HUES64 (cell line): ENCODE results near the gene DSCAML1.

Source experiments
- H3K27ac ChIP-seq: 2 replicates; pipeline ENCODE4 v1.7.0; 2013; ENCODE audit warnings: low read depth, low read length, inconsistent platforms
- H3K27me3 ChIP-seq: 2 replicates; pipeline ENCODE4 v1.6.1; 2013; ENCODE audit warnings: mild to moderate bottlenecking, low read length; ENCODE audit not compliant: insufficient read depth
- H3K36me3 ChIP-seq: 2 replicates; pipeline ENCODE4 v1.6.1; 2013; ENCODE audit warnings: mild to moderate bottlenecking, low read length; ENCODE audit not compliant: insufficient read depth
- H3K4me1 ChIP-seq: 2 replicates; pipeline ENCODE4 v1.6.1; 2013; ENCODE audit warnings: mild to moderate bottlenecking, low read length, moderate library complexity; ENCODE audit not compliant: insufficient read depth
- H3K4me3 ChIP-seq: 2 replicates; pipeline ENCODE4 v1.5.1; 2013; ENCODE audit warnings: mild to moderate bottlenecking, low read length, moderate library complexity
- H3K9ac ChIP-seq: 2 replicates; pipeline ENCODE4 v1.6.1; 2013; ENCODE audit warnings: mild to moderate bottlenecking, low read depth, low read length
- H3K9me3 ChIP-seq: 2 replicates; pipeline ENCODE4 v1.6.1; 2013; ENCODE audit warnings: low read depth, low read length; ENCODE audit not compliant: insufficient read depth
- WGBS: fragments of 150-250, 120-280 bp; methylation state at CpG from one replicate; pipeline ENCODE4 v1.1.7; 2013; ENCODE audit warnings: missing lambda C conversion rate; 5-methylcytosine and 5-hydroxymethylcytosine counted together

DSCAML1 gene

DNA sequence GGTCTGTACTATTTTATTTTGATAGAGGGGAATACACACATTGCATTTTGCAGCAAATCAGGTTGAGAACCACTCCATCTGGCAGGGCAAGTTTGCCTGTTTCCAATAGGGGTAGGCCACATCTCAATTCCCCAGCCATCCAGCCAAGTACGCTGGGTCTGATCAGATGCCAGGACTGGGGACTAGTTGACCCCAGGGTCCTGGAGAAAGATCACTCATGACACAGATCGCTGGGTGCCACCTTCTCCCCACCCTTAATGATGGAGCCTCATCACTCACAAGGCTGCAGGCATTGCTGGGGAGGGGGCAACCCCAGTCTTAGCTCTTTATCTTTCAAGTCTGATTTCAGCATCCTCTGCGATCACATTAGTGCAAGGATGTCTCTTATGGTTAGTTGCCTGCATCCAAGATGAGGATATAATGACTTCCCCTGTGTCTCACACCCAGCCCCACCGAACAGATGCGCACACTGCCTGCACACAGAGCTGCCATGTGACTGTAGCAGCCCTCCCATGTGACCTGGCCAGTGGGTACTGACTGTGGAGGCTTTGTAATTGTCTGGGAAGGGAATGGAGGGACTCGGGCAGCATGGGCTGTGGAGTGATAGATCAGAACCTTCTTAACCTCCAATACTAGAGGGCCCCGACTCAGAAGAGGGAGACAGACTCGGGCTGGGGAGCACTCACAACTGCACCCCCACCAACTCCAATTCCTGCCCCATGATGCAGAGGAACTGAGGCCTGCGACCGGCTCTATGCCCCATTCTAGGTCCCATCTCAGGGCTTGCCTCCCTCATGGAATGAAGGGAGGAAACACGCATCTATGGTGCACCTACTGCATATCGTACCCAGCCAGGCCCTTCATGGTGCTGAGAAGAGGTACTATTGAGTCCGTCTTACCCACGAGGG is 155.8 kb downstream of the DSCAML1 start:
- Histone ChIP-seq H3K36me3 (no peaks in the 10 kb centered on the region), H3K27ac (no peak overlapping the region), H3K4me1 (no peaks in the 10 kb centered on the region), H3K27me3 (no peaks in the 10 kb centered on the region), H3K9me3 (no peaks in the 10 kb centered on the region), H3K4me3 (no peak overlapping the region), H3K9ac (no peak overlapping the region)
- 87% methylated on average over 13 of the region's 14 CpGs for WGBS

DNA sequence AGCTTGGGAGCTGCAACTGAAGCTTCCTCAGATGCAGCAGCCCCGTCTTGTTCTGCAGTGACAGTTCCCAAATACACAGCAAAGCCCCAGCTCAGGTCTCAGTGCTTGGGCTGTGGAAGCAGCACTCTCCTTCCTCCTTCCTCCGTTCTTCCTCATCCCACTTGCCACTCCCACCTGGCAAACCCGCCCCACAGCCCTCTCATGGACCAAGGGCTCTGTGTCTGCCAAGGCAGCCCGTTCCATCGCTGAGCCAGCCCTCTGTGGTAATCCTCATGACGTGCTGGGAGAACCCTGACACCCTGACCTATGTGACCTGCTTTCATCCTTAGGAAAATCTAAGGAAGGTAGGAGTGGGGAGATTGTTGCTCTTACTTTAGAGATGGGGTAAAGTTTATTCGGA is 157.0 kb downstream of the DSCAML1 start:
- WGBS: 82% methylated on average over 7 of the region's 7 CpGs
- H3K4me1 ChIP-seq: no peaks in the 10 kb centered on the region; the same call in 1 of the 2 replicates
- H3K36me3 ChIP-seq: no peaks in the 10 kb centered on the region
- H3K4me3 ChIP-seq: no peak overlapping the region
- no peak overlapping the region for H3K9ac ChIP-seq
- no peaks in the 10 kb centered on the region for H3K27me3 ChIP-seq
- no peak overlapping the region for H3K27ac ChIP-seq
- H3K9me3 ChIP-seq: no peaks in the 10 kb centered on the region

DNA sequence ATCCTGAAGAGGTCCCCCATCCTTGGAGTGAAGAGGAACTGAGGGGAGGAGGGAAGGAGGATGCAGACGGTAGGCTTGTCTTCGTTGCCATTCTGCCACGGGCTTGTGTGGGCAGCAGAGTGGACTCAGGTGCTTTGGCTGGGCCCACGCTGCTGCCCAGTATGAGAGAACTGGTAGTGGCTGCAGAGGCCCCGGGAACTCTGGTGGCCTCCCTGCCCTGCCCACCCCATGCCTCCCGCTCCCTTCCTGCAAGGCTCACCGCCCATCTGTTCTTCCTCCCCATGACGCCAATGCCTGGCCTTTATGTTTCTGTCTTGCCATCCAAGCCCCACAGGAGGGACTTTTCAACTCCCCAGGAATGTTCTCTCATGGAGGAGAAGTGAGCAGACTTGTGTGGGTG is 157.4 kb downstream of the DSCAML1 start:
- WGBS: 95% methylated on average over 8 of the region's 8 CpGs
- no peak overlapping the region for H3K4me3 ChIP-seq
- no peaks in the 10 kb centered on the region; the same call in 1 of the 2 replicates for H3K4me1 ChIP-seq
- H3K9ac ChIP-seq: no peak overlapping the region
- H3K27me3 ChIP-seq: no peaks in the 10 kb centered on the region
- no peaks in the 10 kb centered on the region for H3K9me3 ChIP-seq
- H3K36me3 ChIP-seq: no peaks in the 10 kb centered on the region
- H3K27ac ChIP-seq: no peak overlapping the region

DNA sequence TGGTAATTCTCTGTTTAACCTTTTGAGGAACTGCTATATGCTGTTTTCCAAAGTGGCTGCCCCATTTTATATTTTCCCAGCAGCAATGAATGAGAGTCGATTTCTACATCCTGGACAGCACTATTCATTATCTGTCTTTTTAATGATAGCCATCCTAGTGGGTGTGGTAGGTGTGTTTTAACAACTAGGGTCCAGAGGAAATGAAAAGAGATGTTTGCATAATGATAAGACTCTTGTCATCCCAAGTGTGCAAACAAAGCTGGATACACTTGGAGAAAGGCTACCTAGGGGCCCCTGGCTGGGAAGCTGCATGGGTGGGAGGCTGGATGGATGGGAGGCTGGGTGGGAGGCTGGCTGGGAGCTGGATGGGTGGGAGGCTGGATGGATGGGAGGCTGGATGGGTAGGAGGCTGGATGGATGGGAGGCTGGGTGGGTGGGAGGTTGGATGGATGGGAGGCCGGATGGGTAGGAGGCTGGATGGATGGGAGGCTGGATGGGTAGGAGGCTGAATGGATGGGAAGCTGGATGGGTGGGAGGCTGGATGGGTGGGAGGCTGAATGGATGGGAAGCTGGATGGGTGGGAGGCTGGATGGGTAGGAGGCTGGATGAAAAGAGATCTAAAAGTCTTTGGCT is 158.0 kb downstream of the DSCAML1 start:
- H3K9ac ChIP-seq: no peak overlapping the region

DNA sequence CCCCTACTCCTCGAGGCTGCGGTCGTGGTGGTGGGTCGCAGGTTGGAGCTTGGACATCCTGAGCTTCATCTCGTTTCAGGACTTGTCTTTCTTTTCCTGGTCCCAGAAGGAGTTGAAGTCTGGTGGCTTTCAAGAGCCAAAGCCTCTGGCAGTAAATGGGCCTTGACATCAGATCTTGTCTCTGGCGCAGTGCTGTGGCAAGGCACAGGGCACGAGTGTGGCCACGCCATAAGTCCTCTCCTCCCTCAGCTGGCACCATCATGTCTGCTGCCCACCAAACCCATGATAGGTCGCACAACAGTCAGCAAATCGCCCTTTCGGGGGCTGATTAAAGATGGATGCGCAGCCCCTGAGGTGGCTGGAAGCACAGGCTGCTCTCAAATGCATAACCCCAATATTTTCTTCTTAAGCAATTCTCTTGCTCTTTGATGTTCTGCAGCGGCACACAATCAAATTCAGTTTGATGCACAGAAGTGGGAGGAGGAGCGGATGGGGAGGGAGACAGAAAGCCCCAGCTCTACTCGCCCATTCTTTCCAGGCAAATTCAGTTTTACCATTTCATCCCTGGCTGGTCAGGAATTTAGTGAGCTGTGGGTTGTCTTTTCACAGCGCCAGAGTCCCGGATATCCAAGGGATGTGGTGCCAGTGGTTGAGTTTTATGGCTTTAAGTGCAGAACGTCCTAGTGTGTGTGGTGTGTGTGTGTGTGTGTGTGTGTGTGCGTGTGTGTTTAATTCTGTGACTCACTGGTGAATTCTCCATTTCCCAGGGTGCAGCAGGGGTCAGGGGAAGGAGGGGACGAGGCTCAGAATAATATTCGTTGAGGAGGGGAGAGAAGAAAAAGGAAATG is 162.0 kb downstream of the DSCAML1 start:
- 88% methylated on average over 20 of the region's 21 CpGs for WGBS
- no peaks in the 10 kb centered on the region for H3K9me3 ChIP-seq
- H3K27ac ChIP-seq: no peak overlapping the region
- H3K9ac ChIP-seq: no peak overlapping the region
- H3K36me3 ChIP-seq: no peaks in the 10 kb centered on the region
- H3K4me1 ChIP-seq: no peaks in the 10 kb centered on the region; the same call in 1 of the 2 replicates
- H3K27me3 ChIP-seq: no peaks in the 10 kb centered on the region
- no peak overlapping the region for H3K4me3 ChIP-seq

More for the DNA sequence above, 158.0 kb downstream of the DSCAML1 start:
- Histone ChIP-seq H3K4me3 (no peak overlapping the region), H3K4me1 (no peaks in the 10 kb centered on the region; the same call in 1 of the 2 replicates), H3K27ac (no peak overlapping the region), H3K9me3 (no peaks in the 10 kb centered on the region), H3K36me3 (no peaks in the 10 kb centered on the region), H3K27me3 (no peaks in the 10 kb centered on the region)
- 82% methylated on average over 1 of the region's 2 CpGs for WGBS

DNA sequence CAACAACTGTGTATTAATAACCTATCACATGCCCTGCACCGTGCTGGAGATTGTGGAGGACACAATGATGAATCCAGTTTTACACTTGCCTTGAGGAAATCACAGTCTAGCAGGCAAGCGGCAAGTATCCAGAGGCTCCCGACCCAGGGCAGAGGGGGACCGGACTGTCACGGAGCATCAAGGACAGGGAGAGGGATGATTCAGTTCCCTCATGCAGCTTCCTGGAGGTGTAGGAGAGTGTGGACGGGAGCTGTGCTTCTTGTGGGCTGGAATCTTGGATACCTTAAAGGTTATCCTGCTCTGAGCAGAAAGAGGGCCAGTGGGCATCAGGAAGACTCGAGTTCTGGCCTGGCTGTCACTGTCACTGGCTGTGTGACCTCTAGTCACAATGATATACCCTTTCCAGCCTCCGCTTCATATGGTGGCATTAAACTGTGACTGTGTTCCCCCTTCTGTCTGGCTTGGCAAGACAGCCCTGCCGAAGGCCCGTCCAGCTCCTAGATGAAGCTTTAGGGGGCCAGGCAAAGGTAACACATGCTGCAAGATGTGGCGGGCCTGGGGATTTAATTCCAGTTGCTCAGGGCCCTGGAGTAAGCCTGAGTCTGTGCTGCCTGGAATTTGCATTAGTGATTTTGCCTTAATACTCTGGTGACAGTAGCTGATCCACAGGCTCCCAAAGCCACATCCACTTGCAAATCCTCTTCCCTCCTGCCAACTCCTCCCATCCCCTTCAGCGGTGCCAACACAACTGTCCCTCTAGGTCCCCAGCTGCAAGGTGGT is 162.8 kb downstream of the DSCAML1 start:
- Histone ChIP-seq H3K9me3 (no peaks in the 10 kb centered on the region), H3K9ac (no peak overlapping the region), H3K27me3 (no peaks in the 10 kb centered on the region), H3K27ac (no peak overlapping the region), H3K4me3 (no peak overlapping the region), H3K4me1 (no peaks in the 10 kb centered on the region; the same call in 1 of the 2 replicates), H3K36me3 (no peaks in the 10 kb centered on the region)
- WGBS: 91% methylated on average over 12 of the region's 12 CpGs

- Histone ChIP-seq H3K9me3 (no peaks in the 10 kb centered on the region), H3K4me3 (no peak overlapping the region), H3K27ac (no peak overlapping the region), H3K9ac (no peak overlapping the region), H3K4me1 (no peaks in the 10 kb centered on the region; the same call in 1 of the 2 replicates), H3K27me3 (no peaks in the 10 kb centered on the region), H3K36me3 (no peaks in the 10 kb centered on the region)
- 90% methylated on average over 8 of the region's 9 CpGs for WGBS
These were observed 163.7 kb downstream of the DSCAML1 start for GRCh38 chr11:117633186-117633754.

DNA sequence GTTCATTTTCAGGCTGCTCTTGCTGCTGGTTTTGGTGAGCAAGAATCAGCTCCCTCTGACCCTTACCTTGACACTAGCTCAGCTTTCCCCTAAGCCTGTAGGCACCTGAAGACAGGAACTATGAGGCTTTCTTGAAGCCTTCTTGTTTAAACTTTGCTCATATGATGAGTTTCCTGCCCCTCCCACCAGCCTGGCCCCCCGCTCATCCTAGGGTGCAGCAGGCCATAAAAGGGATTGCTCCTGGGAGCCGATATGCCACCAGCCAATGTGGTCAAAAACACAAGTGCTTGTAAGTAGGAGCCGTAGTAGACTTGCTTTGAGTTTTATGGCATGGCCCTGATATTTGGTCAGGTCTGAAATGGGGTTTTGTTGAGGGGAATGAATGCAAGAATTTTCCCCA is 164.7 kb downstream of the DSCAML1 start:
- H3K27me3 ChIP-seq: no peaks in the 10 kb centered on the region
- H3K4me3 ChIP-seq: no peak overlapping the region
- no peaks in the 10 kb centered on the region for H3K9me3 ChIP-seq
- 84% methylated on average over 3 of the region's 3 CpGs for WGBS
- H3K4me1 ChIP-seq: no peaks in the 10 kb centered on the region; the same call in 1 of the 2 replicates
- no peaks in the 10 kb centered on the region for H3K36me3 ChIP-seq
- H3K9ac ChIP-seq: no peak overlapping the region
- H3K27ac ChIP-seq: no peak overlapping the region

DNA sequence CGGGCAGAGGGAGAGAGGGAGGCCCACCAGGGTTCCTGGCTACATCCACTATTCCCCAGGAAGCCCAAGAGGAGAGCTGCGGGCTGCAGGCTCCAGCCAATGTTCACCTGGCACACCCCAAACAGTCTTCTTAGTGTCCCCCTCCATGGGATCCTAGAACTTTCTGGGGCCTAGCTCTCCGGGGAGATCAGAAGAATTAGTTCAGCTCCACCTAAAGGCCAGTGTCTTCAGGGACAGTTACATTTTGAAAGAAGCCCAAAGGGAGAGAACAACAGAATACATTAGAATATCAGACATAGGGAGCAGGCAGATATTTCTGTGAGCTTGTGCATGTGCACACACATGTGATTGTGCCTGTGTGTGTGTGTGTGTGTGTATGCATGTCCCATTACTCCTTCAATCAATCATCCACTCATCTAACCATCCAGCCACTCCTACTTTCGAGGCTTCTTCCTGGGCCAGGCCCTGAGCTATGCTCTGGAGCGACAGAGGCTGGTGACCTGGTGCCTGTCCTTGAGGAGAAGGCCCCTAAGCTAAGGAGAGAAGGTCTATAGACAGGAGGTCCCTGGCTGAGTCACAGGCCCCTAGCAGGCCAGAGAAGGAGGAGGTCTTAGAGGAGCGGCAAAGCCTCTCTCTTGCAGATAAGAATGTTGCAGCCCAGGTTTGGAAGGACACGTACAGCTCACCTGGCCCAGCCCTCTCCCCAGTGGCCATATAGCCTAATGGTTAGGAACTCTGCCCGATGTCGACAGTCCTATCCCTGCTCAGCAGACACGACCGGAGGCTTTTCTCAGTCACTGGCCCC is 165.5 kb downstream of the DSCAML1 start:
- Histone ChIP-seq H3K4me1 (no peaks in the 10 kb centered on the region; the same call in 1 of the 2 replicates), H3K4me3 (no peak overlapping the region), H3K27me3 (no peaks in the 10 kb centered on the region), H3K36me3 (no peaks in the 10 kb centered on the region), H3K9me3 (no peaks in the 10 kb centered on the region), H3K9ac (no peak overlapping the region), H3K27ac (no peak overlapping the region)
- 91% methylated on average over 11 of the region's 11 CpGs for WGBS
